HG02973 (cell line): ENCODE data around the gene CASZ1.

Experiments
- ATAC-seq: cut with Tn5 transposase; IDR thresholded peaks from one replicate; pipeline ENCODE4 v1.9.1; 2021; ENCODE audit warnings: moderate library complexity; ENCODE audit not compliant: unreplicated experiment

The CASZ1 gene

GRCh38 chr1:10733474-10734366, 62.7 kb downstream of the CASZ1 start:
- no peak for ATAC-seq

DNA sequence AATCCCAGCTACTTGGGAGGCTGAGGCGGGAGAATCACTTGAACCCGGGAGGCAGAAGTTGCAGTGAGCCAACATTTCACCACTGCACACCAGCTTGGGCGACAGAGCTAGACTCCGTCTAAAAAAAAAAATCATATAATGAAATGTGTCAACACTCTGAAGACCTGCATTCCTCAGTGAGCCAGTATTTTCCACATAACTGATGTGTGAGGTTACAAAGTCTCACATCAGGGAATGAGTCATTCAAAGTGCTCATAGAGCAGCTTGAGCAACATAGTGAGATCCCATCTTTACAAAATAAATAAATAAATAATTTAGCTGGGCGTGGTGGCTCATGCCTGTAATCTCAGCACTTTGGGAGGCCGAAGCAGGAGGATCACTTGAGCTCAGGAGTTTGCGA, 65.5 kb downstream of the CASZ1 start:
- ATAC-seq = no peak

- ATAC-seq = no peak
Observed at GRCh38 chr1:10728595-10729410, 67.6 kb downstream of the CASZ1 start.

DNA sequence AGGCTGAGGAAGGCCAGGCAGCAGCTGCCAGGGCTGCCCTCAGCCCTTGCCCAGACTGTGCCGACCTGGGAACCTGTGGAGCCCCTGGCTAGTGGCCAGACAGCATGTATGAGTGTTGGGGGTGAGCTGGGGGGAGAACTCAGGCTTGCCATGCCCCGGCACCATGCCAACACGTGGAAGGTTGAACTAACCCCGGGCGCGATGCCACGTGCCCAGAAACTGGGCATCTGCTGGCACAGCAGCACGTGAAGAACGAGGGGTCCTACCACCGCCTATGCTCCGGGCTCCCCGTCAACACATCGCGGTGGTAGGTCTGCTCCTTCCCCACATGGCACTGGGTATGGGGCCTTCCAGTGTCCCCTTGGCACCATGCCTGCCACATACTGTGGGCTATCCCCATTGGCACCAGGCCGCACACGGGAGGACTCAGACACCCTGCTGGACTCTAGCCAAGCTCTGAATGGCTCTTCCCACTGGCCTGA, 68.7 kb downstream of the CASZ1 start:
- no peak for ATAC-seq

- no peak for ATAC-seq
Observed at GRCh38 chr1:10726355-10726754, 70.1 kb downstream of the CASZ1 start.

- no peak for ATAC-seq
Observed at GRCh38 chr1:10724948-10725847, 71.2 kb downstream of the CASZ1 start.

DNA sequence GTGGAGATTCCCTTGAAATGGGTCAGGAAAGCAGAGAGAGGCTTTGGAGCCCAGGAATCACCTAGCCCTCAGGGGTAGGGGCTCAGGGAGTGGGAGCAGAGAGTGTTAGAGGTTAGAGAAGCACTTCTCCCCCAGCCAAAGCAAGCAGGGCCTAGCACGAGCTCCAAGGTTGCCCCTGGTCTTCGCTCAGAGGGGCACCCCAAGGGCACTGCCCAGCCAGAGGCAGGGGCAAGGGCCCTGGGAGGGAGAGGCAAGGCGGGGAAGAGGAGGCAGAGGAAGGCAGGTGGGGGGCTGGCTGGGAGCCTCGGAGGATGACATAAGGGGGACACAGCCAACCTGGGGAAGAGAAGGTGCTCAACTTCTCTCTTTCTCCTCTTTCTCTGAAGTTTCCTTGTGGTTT, 71.9 kb downstream of the CASZ1 start:
- ATAC-seq = no peak

DNA sequence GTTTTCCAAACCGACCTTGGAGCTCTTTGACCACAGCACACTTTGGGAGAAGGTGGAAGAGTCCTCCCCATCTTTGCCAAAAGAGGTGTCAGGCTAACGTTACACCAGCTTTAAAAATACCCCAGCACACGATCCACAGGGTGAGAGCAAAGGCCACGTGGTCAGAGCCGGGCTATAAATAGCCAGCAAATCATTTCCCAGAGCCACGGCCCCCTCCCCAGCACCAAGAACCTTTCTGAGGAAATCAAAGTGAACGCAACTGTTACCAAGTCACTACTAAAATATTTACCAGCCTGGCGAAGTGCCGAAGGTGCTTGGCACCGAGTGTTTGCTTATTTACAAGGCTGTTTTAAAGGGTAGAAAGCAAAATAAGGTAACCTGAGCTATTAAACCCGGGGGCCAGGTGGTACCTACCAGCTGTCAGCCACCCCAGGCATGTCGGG, 72.4 kb downstream of the CASZ1 start:
- ATAC-seq = no peak

DNA sequence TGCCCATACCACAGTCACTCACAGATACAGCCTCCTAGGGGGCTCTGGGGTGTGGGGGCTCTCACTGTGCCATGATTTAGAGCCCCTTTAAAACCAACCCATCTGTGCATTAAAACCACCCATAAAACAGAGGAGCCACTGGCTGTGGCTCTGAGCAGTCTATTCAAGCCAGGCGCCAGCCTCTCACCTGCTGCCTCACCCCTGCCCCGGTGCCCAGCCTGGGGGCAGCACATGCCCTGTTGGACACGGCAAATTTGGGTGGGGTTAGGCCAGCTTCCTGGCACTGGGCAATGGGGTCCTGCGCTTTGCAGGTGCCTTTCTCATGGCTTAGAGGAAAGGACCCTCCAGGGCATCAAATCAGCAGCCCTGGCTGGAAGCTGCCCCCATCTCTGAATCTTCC, 73.1 kb downstream of the CASZ1 start:
- no peak for ATAC-seq

GRCh38 chr1:10722803-10723202, 73.6 kb downstream of the CASZ1 start:
- no peak for ATAC-seq

DNA sequence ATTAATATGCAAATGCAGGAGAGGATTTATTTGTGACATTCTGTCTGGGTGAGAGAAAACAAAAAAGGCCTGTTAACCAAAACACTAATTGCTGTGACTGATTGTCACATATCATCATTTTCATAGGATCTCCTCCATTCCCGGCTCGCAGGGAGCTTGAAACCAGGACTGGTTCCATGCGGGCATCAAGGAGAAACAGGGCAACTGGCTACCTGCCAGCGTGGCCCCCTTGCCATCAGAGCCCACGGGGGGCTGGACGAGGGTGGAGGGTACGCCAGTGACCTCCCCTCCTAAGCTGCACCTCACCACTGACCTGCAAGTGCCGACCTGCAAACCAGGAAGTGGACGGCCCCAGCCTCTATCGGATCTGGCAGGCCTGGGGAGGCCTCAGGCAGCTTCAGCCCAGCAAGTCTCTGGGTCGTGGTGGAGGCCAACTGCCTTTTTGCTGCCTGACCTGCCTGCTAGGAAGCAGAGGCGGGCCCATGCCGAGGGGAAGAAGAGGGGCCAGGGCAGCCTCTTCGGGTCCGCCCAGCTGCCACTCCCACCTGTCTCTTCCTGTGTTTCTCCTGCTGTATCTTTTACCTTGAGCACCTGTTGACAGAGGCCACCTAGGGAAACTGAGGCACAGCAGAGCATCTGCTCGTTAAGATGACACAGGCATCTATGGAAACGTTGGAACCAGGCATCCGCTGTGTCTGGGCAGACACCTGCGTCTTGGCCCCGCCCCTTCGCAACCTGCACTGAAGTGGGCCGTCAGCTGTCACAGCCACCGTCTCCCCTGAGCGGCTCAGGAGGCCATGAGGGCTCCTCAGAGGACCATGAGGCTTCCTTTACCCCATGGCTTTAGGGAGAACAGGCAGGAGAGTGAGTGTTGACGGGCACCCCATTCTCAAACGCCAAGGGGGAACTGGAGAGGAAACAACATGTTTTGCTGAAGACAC, 74.8 kb downstream of the CASZ1 start:
- no peak for ATAC-seq

- no peak for ATAC-seq
Observed at GRCh38 chr1:10720635-10721034, 75.8 kb downstream of the CASZ1 start.

DNA sequence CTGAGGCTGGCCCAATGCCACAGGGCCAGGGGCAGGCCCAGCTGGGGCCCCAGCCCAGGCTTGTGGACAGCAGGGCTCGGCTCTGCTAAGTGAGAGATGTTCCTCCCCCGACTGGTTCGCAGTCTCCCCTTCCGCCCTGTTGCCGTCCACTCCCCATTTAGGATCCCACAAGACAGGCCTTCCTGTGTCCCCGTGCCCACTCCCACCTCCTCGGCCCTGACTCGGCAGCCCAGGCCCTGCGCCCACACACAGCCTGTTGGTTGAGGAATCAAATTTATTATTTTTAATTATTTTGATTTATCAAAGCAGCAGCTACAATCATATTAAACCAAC, 78.4 kb downstream of the CASZ1 start:
- ATAC-seq = no peak

DNA sequence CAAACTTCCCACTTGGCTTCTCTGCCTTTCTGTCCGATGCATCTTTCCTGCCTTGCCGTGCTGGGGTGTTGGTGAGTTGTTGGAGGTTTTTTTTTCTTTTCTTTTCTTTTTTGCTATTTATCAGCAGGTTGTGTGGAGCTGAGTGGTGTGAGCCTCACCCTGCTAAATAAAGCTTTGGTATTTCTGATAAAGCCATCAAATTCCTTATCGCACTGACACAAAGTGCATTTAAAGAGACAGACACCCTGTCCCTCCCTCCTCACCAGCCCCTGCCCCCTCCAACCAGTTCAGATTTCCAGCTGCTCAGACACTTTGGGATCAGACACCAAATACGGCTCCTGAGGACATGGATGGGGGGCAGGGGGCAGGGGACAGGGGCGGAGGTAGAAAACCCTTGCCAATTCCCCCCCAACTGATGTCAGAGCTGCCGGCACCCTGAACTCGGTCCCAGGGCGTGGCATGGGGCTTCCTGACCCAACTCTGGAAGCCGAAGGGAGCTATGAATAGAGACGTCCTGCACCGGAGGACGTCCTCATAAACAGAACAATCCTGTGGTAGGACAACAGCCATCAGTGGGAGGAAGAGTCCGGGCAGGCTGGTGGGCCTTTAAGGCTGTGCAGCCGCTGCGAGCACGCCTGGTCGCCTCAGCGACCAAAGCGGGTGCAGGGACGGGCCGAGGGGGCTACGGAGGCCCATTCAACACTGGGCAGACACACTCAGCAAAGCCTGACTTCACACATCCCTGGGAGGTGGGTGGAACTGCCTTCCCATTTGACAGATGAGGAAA, 79.0 kb downstream of the CASZ1 start:
- ATAC-seq = no peak

- ATAC-seq = no peak
Observed at GRCh38 chr1:10716840-10717239, 79.6 kb downstream of the CASZ1 start.

- no peak for ATAC-seq
Observed at GRCh38 chr1:10714337-10715114, 81.9 kb downstream of the CASZ1 start.

GRCh38 chr1:10713614-10714013, 82.8 kb downstream of the CASZ1 start:
- no peak for ATAC-seq
